HUES48 (cell line): Measurements from ENCODE around the gene HAGH.

Source experiments
- H3K27ac ChIP-seq: one replicate; pipeline ENCODE4 v1.7.0; 2013; ENCODE audit warnings: low read depth, low read length, inconsistent platforms
- H3K27me3 ChIP-seq: 2 replicates; pipeline ENCODE4 v1.6.1; 2013; ENCODE audit warnings: mild to moderate bottlenecking, low read length; ENCODE audit not compliant: control insufficient read depth, insufficient read depth
- H3K36me3 ChIP-seq: 2 replicates; pipeline ENCODE4 v1.6.1; 2013; ENCODE audit warnings: low read length; ENCODE audit not compliant: control insufficient read depth, insufficient read depth
- H3K4me1 ChIP-seq: 2 replicates; pipeline ENCODE4 v1.6.1; 2013; ENCODE audit warnings: mild to moderate bottlenecking, low read length; ENCODE audit not compliant: control insufficient read depth, insufficient read depth
- H3K4me3 ChIP-seq: 2 replicates; pipeline ENCODE4 v1.5.1; 2013; ENCODE audit warnings: mild to moderate bottlenecking, low read depth, low read length
- H3K9ac ChIP-seq: 2 replicates; pipeline ENCODE4 v1.6.1; 2013; ENCODE audit warnings: mild to moderate bottlenecking, low read depth, low read length, moderate library complexity
- H3K9me3 ChIP-seq: 2 replicates; pipeline ENCODE4 v1.6.1; 2013; ENCODE audit warnings: low read length; ENCODE audit not compliant: control insufficient read depth, insufficient read depth

Gene HAGH

GRCh38 chr16:1785846-1786170 is 40.8 kb downstream of the HAGH start:
- H3K4me1 ChIP-seq = peaks cover 4% of the 10 kb centered on the region; the same call in 1 of the 2 replicates
- H3K27ac ChIP-seq = no peak overlapping the region
- no peak overlapping the region for H3K9ac ChIP-seq
- H3K4me3 ChIP-seq = no peak overlapping the region
- H3K36me3 ChIP-seq = peaks cover 21% of the 10 kb centered on the region
- no peaks in the 10 kb centered on the region for H3K9me3 ChIP-seq
- no peaks in the 10 kb centered on the region for H3K27me3 ChIP-seq

DNA sequence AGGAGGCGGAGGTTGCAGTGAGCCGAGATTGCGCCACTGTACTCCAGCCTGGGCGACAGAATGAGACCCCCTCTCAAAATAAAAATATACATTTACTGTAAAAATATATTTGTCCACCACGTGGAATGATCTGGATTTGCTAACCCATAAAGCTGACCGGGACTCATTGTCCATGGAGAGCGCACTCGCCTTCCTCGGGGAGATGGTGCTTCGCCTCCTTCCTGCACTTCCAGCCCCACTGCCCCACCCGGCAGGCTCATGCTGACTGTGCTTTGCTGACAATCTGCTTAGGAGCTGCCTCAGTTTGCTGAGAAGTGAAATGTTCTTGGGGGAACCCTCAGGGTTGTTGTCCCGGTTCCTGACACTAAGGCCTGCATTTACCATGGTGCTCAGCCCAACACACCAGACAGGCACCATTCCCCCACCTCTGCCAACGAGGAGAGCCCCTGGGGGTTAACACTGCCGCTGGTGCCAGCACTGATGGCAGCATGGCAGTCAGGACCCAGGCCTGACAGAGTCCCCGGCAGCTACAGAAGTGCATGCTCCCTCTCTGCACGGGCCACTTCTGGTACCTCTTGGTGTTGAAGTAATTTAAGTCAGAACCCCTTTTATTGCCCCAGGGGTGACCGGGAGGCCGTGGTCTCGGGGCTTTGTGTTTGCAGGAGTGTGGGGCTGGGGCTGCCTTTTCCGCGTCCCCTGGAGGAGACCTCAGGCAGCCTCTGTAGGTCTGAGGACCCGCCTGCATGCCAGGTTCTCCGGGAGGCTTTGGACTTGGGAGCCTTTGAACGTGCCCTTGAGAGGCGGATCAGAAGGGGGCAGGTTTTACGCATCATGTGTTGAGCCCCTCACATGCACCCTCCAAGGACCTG is 41.4 kb downstream of the HAGH start:
- H3K36me3 ChIP-seq = peaks cover 25% of the 10 kb centered on the region
- H3K9me3 ChIP-seq = no peaks in the 10 kb centered on the region
- H3K9ac ChIP-seq = no peak overlapping the region
- H3K4me3 ChIP-seq = no peak overlapping the region
- peaks cover 4% of the 10 kb centered on the region; the same call in 1 of the 2 replicates for H3K4me1 ChIP-seq
- no peak overlapping the region for H3K27ac ChIP-seq
- H3K27me3 ChIP-seq = no peaks in the 10 kb centered on the region

DNA sequence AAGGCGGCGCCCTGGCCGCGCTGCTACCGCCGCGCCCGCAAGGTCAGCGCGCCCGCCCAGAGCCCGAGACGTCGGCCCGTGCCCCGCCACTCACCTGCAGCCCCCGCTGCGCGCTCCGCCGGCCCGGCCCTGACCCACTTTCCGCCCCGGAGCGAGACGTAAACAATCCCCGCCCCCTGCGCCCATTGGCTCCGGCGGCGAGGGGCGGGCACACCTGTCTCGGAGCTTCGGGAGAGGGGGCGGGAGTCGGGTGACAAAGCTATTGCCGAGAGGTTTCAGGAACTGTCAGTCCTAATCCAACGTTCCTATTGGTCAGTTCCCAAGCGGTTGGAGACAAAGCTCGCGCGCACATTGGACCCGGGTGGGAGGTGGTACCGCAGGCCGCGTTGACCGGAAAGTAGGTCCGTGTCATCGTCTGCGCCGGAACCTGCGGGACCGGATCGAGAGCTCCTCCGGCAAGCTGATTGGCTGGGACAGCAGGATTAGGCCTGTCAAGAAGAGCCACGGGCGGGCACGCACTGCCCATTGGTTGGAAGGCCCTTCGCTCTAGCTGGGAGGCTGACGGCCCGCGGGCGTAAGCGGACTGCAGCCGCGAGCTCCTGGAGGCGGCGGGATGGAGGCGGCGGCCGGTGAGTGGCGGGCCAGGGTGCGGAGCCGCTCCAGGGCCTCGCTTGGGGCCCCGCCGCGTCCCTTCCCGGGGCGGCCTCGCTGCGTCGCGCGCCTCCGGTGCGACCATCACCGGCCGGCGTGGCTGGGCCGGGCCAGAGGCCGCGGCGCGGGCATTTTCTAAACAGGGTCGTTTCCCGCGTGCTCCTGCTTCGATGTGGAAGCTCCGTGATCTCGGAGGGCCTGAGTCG is 44.0 kb downstream of the HAGH start, which contains the start of the genes NUBP2 and SPSB3:
Gene NUBP2 (plus strand): TSS at position 553 of the 857 bp plus-strand sequence. CDS start 61 bp downstream, at position 614.
Gene SPSB3 (minus strand): TSS at position 164 of the 857 bp plus-strand sequence. CDS start 1,088 bp downstream, outside the sequence.
- Histone ChIP-seq H3K9me3 (no peaks in the 10 kb centered on the region), H3K9ac (peak within 1 kb of the TSS; percentile 65), H3K4me1 (peaks cover 4% of the 10 kb centered on the region; the same call in 1 of the 2 replicates), H3K36me3 (peaks cover 17% of the 10 kb centered on the region), H3K27me3 (no peaks in the 10 kb centered on the region), H3K4me3 (peak within 1 kb of the TSS; percentile 79), H3K27ac (peak within 1 kb of the TSS; percentile 77)

- peak overlapping the region; percentile 79 for H3K4me3 ChIP-seq
- peaks cover 4% of the 10 kb centered on the region; the same call in 1 of the 2 replicates for H3K4me1 ChIP-seq
- peak overlapping the region; percentile 65; the same call in 1 of the 2 replicates for H3K9ac ChIP-seq
- no peaks in the 10 kb centered on the region for H3K27me3 ChIP-seq
- peak overlapping the region; percentile 77 for H3K27ac ChIP-seq
- peaks cover 20% of the 10 kb centered on the region for H3K36me3 ChIP-seq
- no peaks in the 10 kb centered on the region for H3K9me3 ChIP-seq
Measured at GRCh38 chr16:1781758-1782407, 44.7 kb downstream of the HAGH start.

- H3K36me3 ChIP-seq = peaks cover 24% of the 10 kb centered on the region; the same call in 1 of the 2 replicates
- no peaks in the 10 kb centered on the region for H3K9me3 ChIP-seq
- peak overlapping the region; percentile 79 for H3K4me3 ChIP-seq
- H3K27me3 ChIP-seq = no peaks in the 10 kb centered on the region
- H3K9ac ChIP-seq = peak overlapping the region; percentile 65; the same call in 1 of the 2 replicates
- H3K4me1 ChIP-seq = peaks cover 4% of the 10 kb centered on the region; the same call in 1 of the 2 replicates
- H3K27ac ChIP-seq = peak overlapping the region; percentile 77
Measured at GRCh38 chr16:1781254-1781653, 45.4 kb downstream of the HAGH start.

DNA sequence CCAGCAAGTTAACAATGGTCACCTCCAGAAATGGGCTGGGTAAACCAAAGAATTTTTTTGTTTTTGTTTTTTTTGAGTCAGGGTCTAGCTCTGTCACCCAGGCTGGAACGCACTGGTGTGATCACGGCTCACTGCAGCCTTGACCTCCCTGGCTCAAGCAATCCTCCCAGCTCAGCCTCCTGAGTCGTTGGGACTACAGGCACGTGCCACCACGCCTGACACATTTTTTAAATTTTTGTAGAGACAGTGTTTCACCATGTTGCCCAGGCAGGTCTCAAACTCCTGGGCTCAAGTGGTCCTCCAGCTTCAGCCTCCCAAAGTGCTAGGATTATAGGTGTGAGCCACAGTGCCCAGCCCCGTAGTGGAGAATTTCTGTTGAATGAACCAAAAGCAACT is 46.0 kb downstream of the HAGH start:
- Histone ChIP-seq H3K4me1 (peaks cover 4% of the 10 kb centered on the region; the same call in 1 of the 2 replicates), H3K4me3 (peak overlapping the region; percentile 79; the same call in 1 of the 2 replicates), H3K27me3 (no peaks in the 10 kb centered on the region), H3K27ac (no peak overlapping the region), H3K9me3 (no peaks in the 10 kb centered on the region), H3K36me3 (peaks cover 28% of the 10 kb centered on the region), H3K9ac (no peak overlapping the region)

- Histone ChIP-seq H3K4me1 (peaks cover 4% of the 10 kb centered on the region; the same call in 1 of the 2 replicates), H3K9me3 (no peaks in the 10 kb centered on the region), H3K4me3 (no peak overlapping the region), H3K9ac (no peak overlapping the region), H3K36me3 (peaks cover 33% of the 10 kb centered on the region), H3K27ac (no peak overlapping the region), H3K27me3 (no peaks in the 10 kb centered on the region)
Measured at GRCh38 chr16:1779741-1780676, 46.6 kb downstream of the HAGH start.

DNA sequence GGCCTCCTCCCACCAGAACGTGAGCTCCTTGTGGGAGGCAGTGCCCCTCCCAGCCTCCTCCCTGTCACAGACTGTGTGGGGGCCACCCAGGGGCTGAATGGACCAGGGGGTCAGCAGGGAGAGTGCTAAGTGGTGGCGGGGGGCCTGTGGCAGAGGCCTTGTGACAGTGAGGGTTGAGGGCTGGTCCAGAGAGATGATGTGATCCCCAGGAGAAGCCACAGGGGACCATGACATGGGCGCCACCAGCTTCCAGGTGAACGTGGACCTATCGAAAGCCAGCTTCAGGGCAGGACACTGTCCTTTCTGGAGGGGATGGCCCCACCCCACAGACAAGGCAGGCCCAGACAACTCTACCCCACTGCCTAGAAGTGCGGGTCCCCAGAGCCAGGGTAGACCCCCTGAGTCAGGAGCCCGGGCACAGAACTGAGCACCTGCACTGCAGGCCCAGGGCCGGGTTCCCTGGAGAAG is 47.4 kb downstream of the HAGH start:
- H3K4me3 ChIP-seq = no peak overlapping the region
- no peak overlapping the region for H3K27ac ChIP-seq
- no peak overlapping the region for H3K9ac ChIP-seq
- H3K36me3 ChIP-seq = peaks cover 33% of the 10 kb centered on the region
- peaks cover 4% of the 10 kb centered on the region; the same call in 1 of the 2 replicates for H3K4me1 ChIP-seq
- no peaks in the 10 kb centered on the region for H3K27me3 ChIP-seq
- H3K9me3 ChIP-seq = no peaks in the 10 kb centered on the region

- H3K27ac ChIP-seq = no peak overlapping the region
- no peaks in the 10 kb centered on the region for H3K9me3 ChIP-seq
- H3K4me3 ChIP-seq = no peak overlapping the region
- peaks cover 33% of the 10 kb centered on the region for H3K36me3 ChIP-seq
- peaks cover 4% of the 10 kb centered on the region; the same call in 1 of the 2 replicates for H3K4me1 ChIP-seq
- H3K27me3 ChIP-seq = no peaks in the 10 kb centered on the region
- no peak overlapping the region for H3K9ac ChIP-seq
Measured at GRCh38 chr16:1778200-1779179, 48.1 kb downstream of the HAGH start.
